Lung (tissue), 12 donors: ENCODE data around the gene ANKS1B. TPM values are rescaled to one million over a fixed set of nuclear protein-coding genes. Genes with fewer than 3 reads are reported as not detected.

ENCODE experiments used
- ATAC-seq: fragments of 200-7000 bp; cut with Tn5 transposase; one replicate; pipeline ENCODE4 v1.9.1; 2020; ENCODE audit warnings: moderate number of reproducible peaks; ENCODE audit not compliant: insufficient read depth, low FRiP score
- DNase-seq, 3 donors: peaks; one replicate each; pipeline ENCODE4 v3.0.0-alpha.2; 2013 to 2017
- H3K27ac ChIP-seq, 2 donors: one replicate each; pipeline ENCODE4 v1.5.1; 2013; ENCODE audit warnings: mild to moderate bottlenecking in 2 of 2, moderate library complexity in 2 of 2, control low read depth in 1 of 2, inconsistent platforms in 1 of 2, low read depth in 1 of 2, low read length in 1 of 2
- H3K27me3 ChIP-seq, 3 donors: one replicate each; pipeline ENCODE4 v1.5.1; 2013; ENCODE audit warnings: low read length in 2 of 3; ENCODE audit not compliant: control insufficient read depth in 3 of 3, insufficient read depth in 3 of 3
- H3K36me3 ChIP-seq, 4 donors: one replicate each; pipeline ENCODE4 v1.5.1; 2013; ENCODE audit warnings: low read length in 4 of 4, mild to moderate bottlenecking in 1 of 4, moderate library complexity in 1 of 4; ENCODE audit not compliant: control insufficient read depth in 4 of 4, insufficient read depth in 4 of 4
- H3K4me1 ChIP-seq, 5 donors: one replicate each; pipeline ENCODE4 v1.5.1; 2013; ENCODE audit warnings: low read length in 5 of 5, mild to moderate bottlenecking in 2 of 5, moderate library complexity in 1 of 5; ENCODE audit not compliant: control insufficient read depth in 5 of 5, insufficient read depth in 5 of 5
- H3K4me3 ChIP-seq: one replicate; pipeline ENCODE4 v1.5.1; 2013; ENCODE audit warnings: mild to moderate bottlenecking, control low read depth, moderate library complexity
- H3K9ac ChIP-seq, 2 donors: one replicate each; pipeline ENCODE4 v1.5.1; 2013; ENCODE audit warnings: low read length in 2 of 2, control low read depth in 1 of 2; ENCODE audit not compliant: insufficient read depth in 1 of 2
- H3K9me3 ChIP-seq, 4 donors: one replicate each; pipeline ENCODE4 v1.5.1; 2013; ENCODE audit warnings: low read length in 3 of 4, mild to moderate bottlenecking in 1 of 4, moderate library complexity in 1 of 4; ENCODE audit not compliant: control insufficient read depth in 4 of 4, insufficient read depth in 3 of 4
- CTCF ChIP-seq: IDR thresholded peaks from 2 replicates; pipeline ENCODE4 v1.5.1; 2012; ENCODE audit warnings: mild to moderate bottlenecking; ENCODE audit errors: control extremely low read depth, extremely low read depth
- WGBS, 2 donors: extraction: QIAGEN DNeasy Blood & Tissue Kit; methylation state at CpG; one replicate each; pipeline ENCODE4 v1.1.7; 2013; 5-methylcytosine and 5-hydroxymethylcytosine counted together
- polyA plus RNA-seq, 2 donors: library from polyadenylated mRNA; stranded (reverse); fragments of 200-250 nt; gene quantifications; one replicate each; pipeline ENCODE4 v1.2.1, GENCODE V29; 2013
- total RNA-seq, 2 donors: library from RNA; depleted of rRNA in 1 of 2; stranded (reverse); fragments of >200 nt in 1 of 2; gene quantifications; one replicate each; pipeline ENCODE4 v1.2.1, GENCODE V29; 2014 to 2021
- donor health status: control.
- donor health status: control.
- donor health status: Bipolar disorder and iron deficiency.
- donor health status: healthy.
- donor health status: DM: yes; HTN: yes; CAD: no.

ANKS1B gene
- total and polyA plus RNA-seq, 4 donors, result 0.32 to 10.3 (median 3.7) TPM

- no peak for ATAC-seq
Measured at GRCh38 chr12:99388671-99389195, 596.0 kb downstream of the ANKS1B start.

GRCh38 chr12:99387661-99388060 lies 597.1 kb downstream of the ANKS1B start:
- peaks cover 0 to 24% (median 3%) of the 10 kb centered on the region in 5 donors for H3K4me1 ChIP-seq
- H3K9me3 ChIP-seq, result no peaks in the 10 kb centered on the region
- H3K27me3 ChIP-seq, result no peaks in the 10 kb centered on the region
- DNase-seq, result no peak
- no peak for TF ChIP-seq CTCF
- no peak overlapping the region for H3K9ac ChIP-seq
- ATAC-seq, result no peak
- no peak overlapping the region for H3K4me3 ChIP-seq
- H3K27ac ChIP-seq, result no peak overlapping the region
- 67 to 80% methylated on average over 4 of the region's 4 CpGs for WGBS, 2 donors
- no peaks in the 10 kb centered on the region for H3K36me3 ChIP-seq

More at GRCh38 chr12:99388671-99389195, 596.0 kb downstream of the ANKS1B start:
- Histone ChIP-seq H3K4me3 (no peak overlapping the region), H3K27me3 (no peaks in the 10 kb centered on the region), H3K36me3 (no peaks in the 10 kb centered on the region), H3K9me3 (no peaks in the 10 kb centered on the region), H3K27ac (no peak overlapping the region), H3K9ac (no peak overlapping the region), H3K4me1 (peaks cover 0 to 24% (median 3%) of the 10 kb centered on the region in 5 donors)
- no peak for TF ChIP-seq CTCF
- WGBS, 2 donors, result 69 to 71% methylated on average over 1 of the region's 1 CpG
- peak; percentile 83 to 97 (median 97) for DNase-seq

GRCh38 chr12:99386907-99387306 lies 597.8 kb downstream of the ANKS1B start:
- peak in 1 of 3 donors; percentile 25 for DNase-seq
- 21 to 38% methylated on average over 2 of the region's 2 CpGs for WGBS, 2 donors
- H3K9ac ChIP-seq, result no peak overlapping the region
- peaks cover 0 to 24% (median 3%) of the 10 kb centered on the region in 5 donors for H3K4me1 ChIP-seq
- no peaks in the 10 kb centered on the region for H3K27me3 ChIP-seq
- no peak overlapping the region for H3K4me3 ChIP-seq
- H3K36me3 ChIP-seq, result no peaks in the 10 kb centered on the region
- no peak for ATAC-seq
- no peak overlapping the region for H3K27ac ChIP-seq
- no peak for TF ChIP-seq CTCF
- no peaks in the 10 kb centered on the region for H3K9me3 ChIP-seq

GRCh38 chr12:99383258-99383657 lies 601.5 kb downstream of the ANKS1B start:
- ATAC-seq (no peak), DNase-seq (no peak)
- WGBS, 2 donors, result 87 to 91% methylated on average over 4 of the region's 4 CpGs
- peaks cover 0 to 16% (median 0%) of the 10 kb centered on the region in 5 donors for H3K4me1 ChIP-seq
- no peaks in the 10 kb centered on the region for H3K36me3 ChIP-seq
- no peaks in the 10 kb centered on the region for H3K9me3 ChIP-seq
- H3K4me3 ChIP-seq, result no peak overlapping the region
- no peak overlapping the region for H3K9ac ChIP-seq
- TF ChIP-seq CTCF, result no peak
- H3K27me3 ChIP-seq, result no peaks in the 10 kb centered on the region
- H3K27ac ChIP-seq, result no peak overlapping the region
